COLO829 (cell line): Measurements from ENCODE around the gene NACC1.
"Not testable (repeated sequence)": the region's sequence is repeated elsewhere in the genome, so short reads cannot be mapped to it uniquely, and the experiment has no call there.

Experiments used
- DNase-seq: peaks from one replicate; pipeline ENCODE4 v3.0.0; 2012; ENCODE audit warnings: low spot score

Gene NACC1

DNA sequence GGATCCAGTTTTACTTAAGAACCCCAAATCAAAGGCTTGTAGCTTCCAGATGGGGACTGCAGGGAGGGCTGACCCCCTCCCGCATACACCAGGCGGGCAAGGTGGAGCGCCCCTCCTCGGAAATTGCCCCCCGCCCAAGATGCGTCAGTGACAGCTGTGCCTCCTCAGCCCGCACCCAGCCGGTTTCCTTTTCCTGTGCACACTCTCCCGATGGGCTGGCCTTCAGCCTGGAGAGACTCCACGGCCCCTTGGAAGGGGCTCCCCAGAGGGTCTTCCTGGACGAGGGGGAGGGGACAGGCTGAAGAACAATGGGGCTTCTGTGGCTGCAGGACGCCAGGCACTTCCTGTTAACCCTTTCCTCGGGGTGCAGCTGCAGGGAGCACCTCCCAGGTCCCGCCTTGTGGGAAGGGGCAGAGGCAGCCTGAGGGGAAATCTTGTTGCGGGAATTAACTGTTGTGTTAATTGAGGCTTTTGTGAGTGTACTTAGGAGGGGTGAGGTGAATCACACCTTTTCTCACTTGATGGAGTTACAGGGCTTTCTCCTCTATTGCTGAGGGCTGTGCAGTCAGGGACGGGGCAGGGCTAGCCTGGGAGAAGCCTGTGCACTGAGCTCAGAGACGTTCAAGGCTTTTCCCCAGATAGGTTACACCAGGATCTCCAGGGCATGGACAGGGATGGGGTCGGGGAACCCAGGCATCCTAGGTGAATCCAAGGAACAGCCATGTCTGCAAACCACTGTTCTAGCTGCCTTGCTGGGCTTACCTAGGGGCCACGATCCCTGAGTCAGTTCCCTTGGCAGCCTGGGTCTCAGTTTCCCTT is 46.5 kb downstream of the NACC1 start:
- peak; percentile 77 for DNase-seq

DNA sequence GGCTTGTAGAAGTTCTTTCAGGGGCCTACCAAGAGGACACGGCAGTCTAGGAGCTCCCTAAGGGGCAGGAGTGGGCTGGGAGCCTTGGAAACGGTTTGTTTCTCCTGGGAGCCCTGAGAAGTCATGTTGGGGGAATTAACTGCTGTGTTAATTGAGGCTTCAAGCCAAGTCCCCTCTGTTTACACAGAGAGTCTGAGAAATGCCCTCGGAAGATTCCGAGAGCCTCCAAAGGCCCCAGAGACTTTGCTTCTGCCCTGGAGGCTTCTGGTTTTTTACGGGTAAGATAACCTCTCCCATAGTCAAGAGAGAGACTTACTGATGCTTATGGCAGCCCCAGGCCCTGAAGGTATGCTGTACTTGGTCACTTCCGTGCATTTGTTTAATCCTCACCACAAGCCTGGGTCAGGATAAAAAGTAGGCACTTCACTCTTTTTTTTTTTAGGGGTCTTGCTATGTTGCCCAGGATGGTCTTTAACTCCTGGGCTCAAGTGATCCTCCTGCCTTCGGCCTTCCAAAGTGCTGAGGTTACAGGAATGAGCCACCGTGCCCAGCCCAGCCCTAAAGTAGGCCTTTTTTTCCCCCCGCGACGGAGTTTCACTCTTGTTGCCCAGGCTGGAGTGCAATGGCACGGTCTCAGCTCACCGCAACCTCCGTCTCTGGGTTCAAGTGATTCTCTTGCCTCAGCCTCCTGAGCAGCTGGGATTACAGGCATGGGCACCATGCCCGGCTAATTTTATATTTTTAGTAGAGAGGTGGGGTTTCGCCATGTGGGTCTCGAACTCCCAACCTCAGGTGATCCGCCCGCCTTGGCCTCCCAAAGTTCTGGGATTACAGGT is 47.3 kb downstream of the NACC1 start:
- no peak for DNase-seq

DNA sequence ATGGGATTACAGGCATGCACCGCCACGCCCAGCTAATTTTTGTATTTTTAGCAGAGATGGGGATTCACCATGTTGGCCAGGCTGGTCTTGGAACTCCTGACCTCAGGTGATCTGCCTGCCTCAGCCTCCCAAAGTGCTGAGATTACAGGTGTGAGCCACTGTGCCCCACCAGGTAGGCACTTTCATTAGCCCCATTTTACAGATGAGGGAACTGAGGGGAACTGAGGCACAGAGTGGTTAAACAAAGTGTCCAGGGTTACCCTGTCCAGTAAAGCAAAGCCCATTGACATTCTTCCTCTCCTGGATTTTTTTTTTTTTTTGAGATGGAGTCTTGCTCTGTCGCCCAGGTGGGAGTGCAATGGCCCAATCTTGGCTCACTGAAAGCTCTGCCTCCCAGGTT is 48.1 kb downstream of the NACC1 start:
- not testable (repeated sequence) for DNase-seq

GRCh38 chr19:13169769-13170168 is 51.7 kb downstream of the NACC1 start:
- DNase-seq: no peak

DNA sequence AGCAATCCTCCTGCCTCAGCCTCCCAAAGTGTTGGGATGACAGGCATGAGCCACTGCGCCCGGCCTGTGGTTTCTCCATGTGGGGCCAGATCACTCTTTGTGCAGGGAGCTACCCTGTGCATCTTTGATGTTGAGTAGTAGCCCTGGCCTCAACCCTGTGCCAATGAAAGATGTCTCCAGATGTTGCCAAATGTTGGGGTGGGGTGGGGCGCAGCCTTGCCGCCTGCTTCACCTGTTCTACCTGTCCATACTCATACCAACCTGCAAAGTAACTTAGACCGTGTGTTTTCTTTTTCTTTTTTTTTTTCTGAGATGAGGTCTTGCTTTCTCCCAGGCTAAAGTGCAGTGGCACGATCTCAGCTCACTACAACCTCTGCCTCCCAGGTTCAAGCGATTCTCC is 53.1 kb downstream of the NACC1 start:
- DNase-seq: no peak

GRCh38 chr19:13172346-13173138 is 54.5 kb downstream of the NACC1 start:
- DNase-seq: peak; percentile 87

DNA sequence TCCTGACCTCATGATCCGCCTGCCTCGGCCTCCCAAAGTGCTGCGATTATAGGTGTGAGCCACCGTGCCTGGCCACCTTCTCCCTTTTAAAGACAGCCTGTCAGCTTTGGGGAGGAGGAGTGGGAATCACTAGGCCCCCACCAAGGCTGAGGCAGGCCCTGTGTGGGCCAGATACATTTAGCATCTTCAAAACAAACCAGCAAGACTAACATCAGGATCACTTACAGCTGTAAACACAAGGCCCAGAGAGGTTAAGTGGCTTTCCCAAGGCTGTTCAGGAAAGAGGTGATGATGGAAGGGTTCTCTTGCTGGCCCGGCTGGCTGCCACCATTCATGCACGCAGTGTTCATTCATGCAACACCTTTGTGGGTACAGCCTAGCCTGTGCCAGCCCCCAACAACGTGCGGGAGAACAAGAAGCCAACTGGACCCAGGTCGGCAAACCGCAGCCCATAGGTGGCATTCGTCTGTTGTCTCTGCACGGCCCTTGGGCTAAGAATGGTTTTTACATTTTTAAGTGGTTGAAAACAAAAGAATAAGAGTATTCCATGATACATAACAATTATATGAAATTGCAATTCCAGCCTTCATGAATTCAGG is 55.2 kb downstream of the NACC1 start:
- no peak for DNase-seq

DNA sequence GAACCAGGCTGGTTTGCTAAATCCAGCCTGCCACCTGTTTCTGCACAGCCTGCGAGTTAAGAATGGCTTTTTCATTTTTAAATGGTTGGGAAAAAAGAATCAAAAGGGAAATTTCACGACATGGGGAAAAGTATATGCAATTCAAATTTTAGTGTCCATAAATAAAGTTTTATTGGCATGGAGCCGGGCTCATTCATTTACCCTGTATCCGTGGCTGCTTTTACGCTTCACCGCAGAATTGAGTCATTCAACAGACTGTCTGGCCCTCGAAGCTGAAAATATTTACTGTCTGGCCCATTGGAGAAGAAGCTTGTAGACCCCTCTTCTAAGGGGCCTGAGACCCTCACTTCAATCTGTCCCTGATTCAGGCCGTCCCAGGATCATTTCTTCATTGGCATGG is 58.3 kb downstream of the NACC1 start:
- DNase-seq: no peak

DNA sequence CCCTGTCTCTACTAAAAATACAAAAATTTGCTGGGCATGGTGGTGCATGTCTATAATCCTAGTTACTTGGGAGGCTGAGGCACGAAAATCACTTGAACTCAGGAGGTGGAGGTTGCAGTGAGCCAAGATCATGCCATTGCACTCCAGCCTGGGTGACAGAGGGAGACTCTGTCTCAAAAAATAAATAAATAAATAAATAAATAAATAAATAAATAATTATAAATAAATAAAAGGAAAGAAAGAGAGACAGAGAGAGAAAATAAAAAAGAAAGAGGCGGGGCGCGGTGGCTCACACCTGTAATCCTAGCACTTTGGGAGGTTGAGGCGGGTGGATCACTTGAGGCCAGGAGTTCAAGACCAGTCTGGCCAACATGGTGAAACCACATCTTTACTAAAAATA is 59.5 kb downstream of the NACC1 start:
- DNase-seq: not testable (repeated sequence)

DNA sequence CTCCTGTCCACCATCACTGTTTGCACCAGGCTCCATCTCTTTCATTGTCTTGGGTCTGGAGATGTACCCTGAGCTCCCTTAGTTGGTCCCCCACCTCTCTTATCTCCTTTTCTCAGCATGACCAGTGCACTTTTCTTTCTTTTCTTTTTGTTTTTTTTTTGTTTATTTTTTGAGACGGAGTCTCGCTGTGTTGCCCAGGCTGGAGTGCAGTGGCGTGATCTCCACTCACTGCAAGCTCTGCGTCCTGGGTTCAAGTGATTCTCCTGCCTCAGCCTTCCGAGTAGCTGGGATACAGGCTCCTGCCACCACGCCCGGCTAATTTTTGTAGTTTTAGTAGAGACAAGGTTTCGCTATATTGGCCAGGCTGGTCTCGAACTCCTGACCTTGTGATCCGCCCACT is 60.2 kb downstream of the NACC1 start:
- not testable (repeated sequence) for DNase-seq

GRCh38 chr19:13181747-13182388 is 63.8 kb downstream of the NACC1 start:
- no peak for DNase-seq

GRCh38 chr19:13184926-13185325 is 66.9 kb downstream of the NACC1 start:
- DNase-seq: not testable (repeated sequence)

DNA sequence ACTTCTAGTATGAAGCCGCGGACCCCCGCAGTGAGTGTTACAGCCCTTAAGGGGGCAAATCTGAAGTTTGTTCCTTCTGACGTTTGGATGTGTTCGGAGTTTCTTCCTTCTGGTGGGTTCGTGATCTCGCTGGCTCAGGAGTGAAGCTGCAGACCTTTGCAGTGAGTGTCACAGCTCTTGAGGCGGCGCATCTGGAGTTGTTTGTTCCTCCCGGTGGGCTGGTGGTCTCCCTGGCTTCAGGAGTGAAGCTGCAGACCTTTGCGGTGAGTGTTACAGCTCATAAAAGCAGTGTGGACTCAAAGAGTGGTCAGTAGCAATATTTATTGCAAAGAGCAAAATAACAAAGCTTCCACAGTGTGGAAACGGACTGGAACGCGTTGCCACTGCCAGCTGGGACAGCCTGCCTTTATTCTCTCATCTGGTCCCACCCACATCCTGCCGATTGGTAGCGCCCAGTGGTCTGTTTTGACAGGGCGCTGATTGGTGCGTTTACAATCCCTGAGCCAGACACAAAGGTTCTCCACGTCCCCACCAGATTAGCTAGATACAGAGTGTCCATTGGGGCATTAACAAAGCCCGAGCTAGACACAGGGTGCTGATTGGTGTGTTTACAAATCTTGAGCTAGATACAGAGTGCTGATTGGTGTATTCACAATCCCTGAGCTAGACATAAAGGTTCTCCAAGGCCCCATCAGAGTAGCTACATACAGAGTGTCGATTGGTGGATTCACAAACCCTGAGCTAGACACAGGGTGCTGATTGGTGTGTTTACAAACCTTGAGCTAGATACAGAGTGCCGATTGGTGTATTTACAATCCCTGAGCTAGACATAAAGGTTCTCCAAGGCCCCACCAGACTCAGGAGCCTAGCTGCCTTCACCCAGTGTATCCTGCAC is 67.9 kb downstream of the NACC1 start:
- not testable (repeated sequence) for DNase-seq

GRCh38 chr19:13186688-13187087 is 68.6 kb downstream of the NACC1 start:
- DNase-seq: not testable (repeated sequence)

DNA sequence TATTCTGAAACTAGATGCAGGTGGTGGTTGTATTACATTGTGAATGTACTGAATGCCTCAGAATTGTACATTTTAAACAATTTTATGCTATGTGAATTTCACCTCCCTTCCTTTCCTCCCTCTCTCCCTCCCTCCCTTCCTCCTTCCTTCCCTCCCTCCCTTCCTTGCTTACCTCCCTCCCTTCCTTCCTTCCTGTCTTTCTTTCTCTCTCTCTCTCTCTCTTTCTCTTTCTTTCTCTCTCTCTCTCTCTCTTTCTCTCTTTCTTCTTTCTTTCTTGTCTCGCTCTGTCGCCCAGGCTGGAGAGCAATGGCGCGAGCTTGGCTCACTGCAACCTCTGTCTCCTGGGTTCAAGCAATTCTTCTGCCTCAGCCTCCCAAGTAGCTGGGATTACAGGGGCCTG is 69.4 kb downstream of the NACC1 start:
- DNase-seq: no peak

- no peak for DNase-seq
Observed at GRCh38 chr19:13189600-13189999, 71.5 kb downstream of the NACC1 start.
